Activated CD8-positive, alpha-beta memory T cell treated with anti-CD3 and anti-CD28 coated beads for 36 hours (primary cell): ENCODE data around the gene AFF3. TPM values are rescaled to one million over a fixed set of nuclear protein-coding genes. Genes with fewer than 3 reads are reported as not detected.

Source experiments
- CTCF ChIA-PET: fragments of 350-600 bp; sonication (Branson Sonifier 250); formaldehyde crosslinking; loops from one replicate; lab custom pipeline; 2021; ENCODE audit warnings: antibody characterized with exemption; lab: Charles Lee
- POLR2A ChIA-PET: fragments of 350-600 bp; sonication (Branson Sonifier 250); formaldehyde crosslinking; loops from one replicate; lab custom pipeline; 2021; ENCODE audit warnings: antibody characterized with exemption; lab: Charles Lee
- total RNA-seq, 2 experiments: library from RNA; stranded (reverse); gene quantifications; one replicate each; pipeline ENCODE4 v1.2.3, GENCODE V29; 2021

AFF3 gene
- total RNA-seq, 2 experiments from 2014 or later = 0.71 to 1.1 TPM

GRCh38 chr2:99880148-99880963 lies 262.0 kb downstream of the AFF3 start:
- CTCF ChIA-PET = no interaction called here
- POLR2A ChIA-PET = no interaction called here

- ChIA-PET POLR2A (no interaction called here), CTCF (no interaction called here)
These were observed 262.9 kb downstream of the AFF3 start for GRCh38 chr2:99879481-99879880.

GRCh38 chr2:99878581-99879350 lies 263.6 kb downstream of the AFF3 start:
- CTCF ChIA-PET = no interaction called here
- POLR2A ChIA-PET = no interaction called here

- POLR2A ChIA-PET = no interaction called here
- CTCF ChIA-PET = no interaction called here
These were observed 264.4 kb downstream of the AFF3 start for GRCh38 chr2:99877963-99878362.

GRCh38 chr2:99876956-99877355 lies 265.4 kb downstream of the AFF3 start:
- POLR2A ChIA-PET = no interaction called here
- CTCF ChIA-PET = no interaction called here

- ChIA-PET POLR2A (no interaction called here), CTCF (no interaction called here)
These were observed 266.7 kb downstream of the AFF3 start for GRCh38 chr2:99875627-99876201.

- ChIA-PET CTCF (no interaction called here), POLR2A (interaction anchor here (0.6 kb wide), 1 partner anchor 124 kb away, joined by 3 read pairs; no protein-coding TSS in a partner anchor)
These were observed 274.1 kb downstream of the AFF3 start for GRCh38 chr2:99868260-99868659.

- ChIA-PET POLR2A (interaction anchor here (0.6 kb wide), 1 partner anchor 124 kb away, joined by 3 read pairs; no protein-coding TSS in a partner anchor), CTCF (no interaction called here)
These were observed 274.6 kb downstream of the AFF3 start for GRCh38 chr2:99867770-99868169.

- POLR2A ChIA-PET = no interaction called here
- CTCF ChIA-PET = no interaction called here
These were observed 276.3 kb downstream of the AFF3 start for GRCh38 chr2:99865818-99866676.

GRCh38 chr2:99864561-99865553 lies 277.5 kb downstream of the AFF3 start:
- ChIA-PET POLR2A (no interaction called here), CTCF (no interaction called here)

- ChIA-PET POLR2A (no interaction called here), CTCF (no interaction called here)
These were observed 278.5 kb downstream of the AFF3 start for GRCh38 chr2:99863903-99864270.

- POLR2A ChIA-PET = no interaction called here
- CTCF ChIA-PET = no interaction called here
These were observed 279.0 kb downstream of the AFF3 start for GRCh38 chr2:99863236-99863902.

- ChIA-PET POLR2A (no interaction called here), CTCF (no interaction called here)
These were observed 279.8 kb downstream of the AFF3 start for GRCh38 chr2:99862566-99862965.

- ChIA-PET POLR2A (no interaction called here), CTCF (no interaction called here)
These were observed 281.0 kb downstream of the AFF3 start for GRCh38 chr2:99861376-99861760.

- CTCF ChIA-PET = no interaction called here
- POLR2A ChIA-PET = no interaction called here
These were observed 281.5 kb downstream of the AFF3 start for GRCh38 chr2:99860720-99861375.

- ChIA-PET POLR2A (no interaction called here), CTCF (no interaction called here)
These were observed 283.3 kb downstream of the AFF3 start for GRCh38 chr2:99858951-99859596.

- POLR2A ChIA-PET = no interaction called here
- CTCF ChIA-PET = no interaction called here
These were observed 284.4 kb downstream of the AFF3 start for GRCh38 chr2:99857867-99858444.
